Endothelial cell of umbilical vein (primary cell): Measurements from ENCODE around the gene LRIG1. TPM values are rescaled to one million over a fixed set of nuclear protein-coding genes. Genes with fewer than 3 reads are reported as not detected.

Experiments used
- BruUV-seq: library from RNA; stranded (reverse); fragments of 400-500 nt; replicated peaks from 2 replicates; lab custom pipeline; 2021; lab: Mats Ljungman, UMichigan
- CTCF ChIA-PET: fragments of 300-600, 350-600 bp; sonication (Branson Sonifier 250); formaldehyde crosslinking; loops from one replicate; lab custom pipeline; 2021; ENCODE audit warnings: antibody characterized with exemption, inconsistent platforms; lab: Charles Lee
- POLR2A ChIA-PET: fragments of 300-600, 350-600 bp; sonication (Branson Sonifier 250); formaldehyde crosslinking; loops from one replicate; lab custom pipeline; 2021; ENCODE audit warnings: antibody characterized with exemption, inconsistent platforms; lab: Charles Lee
- DNase-seq: peaks from one replicate; pipeline ENCODE4 v3.0.0-alpha.2; 2011; ENCODE audit warnings: low read depth, low spot score
- FAIRE-seq: peaks from 2 replicates; lab custom pipeline; 2011; peaks lifted over from hg19 to GRCh38; lab: Jason Lieb, UNC
- H2AFZ ChIP-seq: 2 replicates; pipeline ENCODE4 v1.6.0; 2012; ENCODE audit warnings: low read depth, low read length, control low read depth, inconsistent platforms
- H3K27ac ChIP-seq: 2 replicates; pipeline ENCODE4 v1.5.1; 2011; ENCODE audit warnings: low read depth, mild to moderate bottlenecking, control low read depth, low read length, moderate library complexity; ENCODE audit not compliant: insufficient read depth
- H3K27me3 ChIP-seq, 2 experiments: 2 replicates each; pipeline versions ENCODE4 v1.6.0 to v1.6.1; 2011; ENCODE audit warnings: low read length in 2 of 2, mixed read lengths in 1 of 2; ENCODE audit not compliant: control insufficient read depth in 2 of 2, insufficient read depth in 2 of 2
- H3K36me3 ChIP-seq, 2 experiments: 2 replicates in 1 of 2; 3 replicates in 1 of 2; pipeline ENCODE4 v1.5.1; 2011; ENCODE audit warnings: low read length in 2 of 2, mild to moderate bottlenecking in 1 of 2, moderate library complexity in 1 of 2; ENCODE audit not compliant: control insufficient read depth in 2 of 2, insufficient read depth in 2 of 2; ENCODE audit errors: extremely low read depth in 1 of 2
- H3K4me1 ChIP-seq: 3 replicates; pipeline ENCODE4 v1.5.1; 2011; ENCODE audit warnings: mild to moderate bottlenecking, low read length; ENCODE audit not compliant: control insufficient read depth, insufficient read depth; ENCODE audit errors: extremely low read depth
- H3K4me2 ChIP-seq: 2 replicates; pipeline ENCODE4 v1.6.1; 2011; ENCODE audit warnings: low read length, control low read depth, mixed read lengths; ENCODE audit not compliant: insufficient read depth
- H3K4me3 ChIP-seq, 3 experiments: fragments of 200-600 bp in 1 of 3; sonication (generic), shearing (Covaris generic) in 1 of 3; replicated peaks in 1 of 3; 2 replicates each; pipeline ENCODE4 v1.5.1; 2011 to 2016; ENCODE audit warnings: control low read depth in 3 of 3, low read length in 3 of 3, mild to moderate bottlenecking in 2 of 3, inconsistent platforms in 1 of 3, low read depth in 1 of 3, moderate library complexity in 1 of 3; ENCODE audit not compliant: insufficient read depth in 1 of 3
- H3K79me2 ChIP-seq: 2 replicates; pipeline ENCODE4 v1.6.0; 2012; ENCODE audit warnings: low read length, inconsistent platforms; ENCODE audit not compliant: control insufficient read depth, insufficient read depth
- H3K9ac ChIP-seq: replicated peaks from 2 replicates; pipeline ENCODE3; 2011; ENCODE audit warnings: low read length, control low read depth; ENCODE audit not compliant: insufficient read depth; ENCODE audit errors: extremely low read depth
- H3K9me1 ChIP-seq: replicated peaks from 3 replicates; pipeline ENCODE4 v1.6.0; 2011; ENCODE audit warnings: mild to moderate bottlenecking, low read length; ENCODE audit not compliant: control insufficient read depth, insufficient read depth; ENCODE audit errors: extremely low read depth
- H3K9me3 ChIP-seq: replicated peaks from 2 replicates; pipeline ENCODE4 v1.5.1; 2012; ENCODE audit warnings: low read length, inconsistent platforms; ENCODE audit not compliant: control insufficient read depth, insufficient read depth
- H4K20me1 ChIP-seq: replicated peaks from 2 replicates; pipeline ENCODE3; 2011; ENCODE audit warnings: mild to moderate bottlenecking, low read length; ENCODE audit not compliant: control insufficient read depth, insufficient read depth; ENCODE audit errors: extremely low read depth
- EZH2 ChIP-seq: IDR thresholded peaks from 2 replicates; pipeline ENCODE4 v1.6.1; 2012; ENCODE audit warnings: borderline replicate concordance, low read depth, mild to moderate bottlenecking, moderate library complexity, low read length, inconsistent platforms; ENCODE audit not compliant: severe bottlenecking
- FOS ChIP-seq: IDR thresholded peaks from 2 replicates; pipeline ENCODE4 v1.6.1; 2011; ENCODE audit warnings: mild to moderate bottlenecking, low read length, moderate library complexity, borderline replicate concordance; ENCODE audit not compliant: insufficient read depth
- GATA2 ChIP-seq: IDR thresholded peaks from 2 replicates; pipeline ENCODE4 v1.7.0; 2011; ENCODE audit warnings: low read depth, mild to moderate bottlenecking, moderate library complexity, mixed read lengths, low read length; ENCODE audit not compliant: insufficient read length, insufficient read depth
- JUN ChIP-seq: IDR thresholded peaks from 2 replicates; pipeline ENCODE4 v1.6.1; 2011; ENCODE audit warnings: borderline replicate concordance, low read depth; ENCODE audit not compliant: insufficient read length, insufficient read depth
- MAX ChIP-seq: IDR thresholded peaks from 2 replicates; pipeline ENCODE4 v1.6.1; 2011; ENCODE audit not compliant: insufficient read depth, insufficient read length
- MYC ChIP-seq: IDR thresholded peaks from one replicate; pipeline ENCODE4 v1.6.1; 2011; ENCODE audit warnings: mild to moderate bottlenecking, low read depth, low read length
- POLR2A ChIP-seq: IDR thresholded peaks from 2 replicates; pipeline ENCODE4 v1.6.1; 2012; ENCODE audit warnings: low read depth, mild to moderate bottlenecking, control low read depth, low read length
- POLR2AphosphoS5 ChIP-seq: IDR thresholded peaks from 2 replicates; pipeline ENCODE4 v1.6.1; 2012; ENCODE audit warnings: low read depth, mild to moderate bottlenecking, control low read depth, low read length, moderate library complexity; ENCODE audit not compliant: insufficient read depth
- dilution Hi-C: fragments of 300-500 bp; cut with MboI; formaldehyde crosslinking; loops from one replicate; pipeline ENCODE4 v1.15.0; 2019; ENCODE audit warnings: low sequenced_read_pairs; ENCODE audit not compliant: extremely low pct_ligation_motif_present
- intact Hi-C: fragments of 100-400 bp; cut with micrococcal nuclease; formaldehyde crosslinking; loops from one replicate; pipeline ENCODE4 v1.10.0; 2022
- polyA plus RNA-seq, 4 experiments: library from polyadenylated mRNA; depleted of rRNA in 3 of 4; stranded (reverse) in 3 of 4; unstranded in 1 of 4; fragments of >200 nt; gene quantifications; 2 replicates each; pipeline versions ENCODE4 v1.2.1 to v1.2.3, GENCODE V29; 2011 to 2012; ENCODE audit warnings: missing spikeins in 1 of 4
- total RNA-seq: library from RNA; stranded (reverse); gene quantifications from 2 replicates; pipeline ENCODE4 v1.2.3, GENCODE V29; 2021
- TF ChIP-seq, protein P1 (sequence below), 2 donors: IDR thresholded peaks; 1 replicate in 1 of 2; 2 replicates in 1 of 2; pipeline ENCODE4 v1.5.1; 2011; ENCODE audit warnings: low read length in 2 of 2, mild to moderate bottlenecking in 2 of 2, moderate library complexity in 2 of 2, control low read depth in 1 of 2, inconsistent platforms in 1 of 2, low read depth in 1 of 2; ENCODE audit not compliant: insufficient read depth in 1 of 2; ENCODE audit errors: extremely low read depth in 1 of 2

The LRIG1 gene
- total and polyA plus RNA-seq, 2 donors (not counting 3 experiments of a cell fraction or from before 2014, with no cell fraction given) = 50.3 to 52.2 TPM

- Histone ChIP-seq H3K4me2 (peak overlapping the region; percentile 0), H3K4me3 (no peak overlapping the region), H3K27ac (no peak overlapping the region), H3K27me3 (no peaks in the 10 kb centered on the region), H3K9ac (no peak overlapping the region), H3K36me3 (no peaks in the 10 kb centered on the region), H3K4me1 (peaks cover 38% of the 10 kb centered on the region), H3K79me2 (peaks cover 73% of the 10 kb centered on the region), H2AFZ (no peak overlapping the region), H3K9me3 (no peaks in the 10 kb centered on the region), H3K9me1 (no peaks in the 10 kb centered on the region), H4K20me1 (no peaks in the 10 kb centered on the region)
- no peak for TF ChIP-seq FOS
- no peak for TF ChIP-seq EZH2
- TF ChIP-seq POLR2AphosphoS5 = no peak
- no peak for TF ChIP-seq MAX
- TF ChIP-seq, protein P1, sequence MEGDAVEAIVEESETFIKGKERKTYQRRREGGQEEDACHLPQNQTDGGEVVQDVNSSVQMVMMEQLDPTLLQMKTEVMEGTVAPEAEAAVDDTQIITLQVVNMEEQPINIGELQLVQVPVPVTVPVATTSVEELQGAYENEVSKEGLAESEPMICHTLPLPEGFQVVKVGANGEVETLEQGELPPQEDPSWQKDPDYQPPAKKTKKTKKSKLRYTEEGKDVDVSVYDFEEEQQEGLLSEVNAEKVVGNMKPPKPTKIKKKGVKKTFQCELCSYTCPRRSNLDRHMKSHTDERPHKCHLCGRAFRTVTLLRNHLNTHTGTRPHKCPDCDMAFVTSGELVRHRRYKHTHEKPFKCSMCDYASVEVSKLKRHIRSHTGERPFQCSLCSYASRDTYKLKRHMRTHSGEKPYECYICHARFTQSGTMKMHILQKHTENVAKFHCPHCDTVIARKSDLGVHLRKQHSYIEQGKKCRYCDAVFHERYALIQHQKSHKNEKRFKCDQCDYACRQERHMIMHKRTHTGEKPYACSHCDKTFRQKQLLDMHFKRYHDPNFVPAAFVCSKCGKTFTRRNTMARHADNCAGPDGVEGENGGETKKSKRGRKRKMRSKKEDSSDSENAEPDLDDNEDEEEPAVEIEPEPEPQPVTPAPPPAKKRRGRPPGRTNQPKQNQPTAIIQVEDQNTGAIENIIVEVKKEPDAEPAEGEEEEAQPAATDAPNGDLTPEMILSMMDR (IDR thresholded peaks at IDR 0.05; ENCODE audit: extremely low read depth in 1 of 2, insufficient read depth in 1 of 2, low read depth in 1 of 2, low read length in 2 of 2) = no peak
- TF ChIP-seq GATA2 = no peak
- TF ChIP-seq POLR2A = no peak
- no peak for TF ChIP-seq MYC
- TF ChIP-seq JUN = no peak
- FAIRE-seq (peak; percentile 55), DNase-seq (no peak)
- BruUV-seq = no TSS peak
- dilution Hi-C loops = no loop called here
- intact Hi-C loops = no loop called here
- POLR2A ChIA-PET = interaction anchor here (1.0 kb wide), 1 partner anchor 9 kb away, joined by 3 read pairs; no protein-coding TSS in a partner anchor
- CTCF ChIA-PET = interaction anchor here (1.4 to 2.4 kb wide), 3 partner anchors 8 to 19 kb away, joined by 3 to 23 read pairs (median 5); no protein-coding TSS in a partner anchor
Measured at GRCh38 chr3:66482018-66482404, 18.8 kb downstream of the LRIG1 start.
